GM19193 (cell line): ENCODE measurements around the gene ICOSLG.

Experiments used
- POLR2A ChIP-seq: IDR thresholded peaks from 4 replicates; pipeline ENCODE4 v1.6.1; 2011; ENCODE audit not compliant: insufficient read depth, insufficient read length; ENCODE audit errors: extremely low read depth

The ICOSLG gene

GRCh38 chr21:44255511-44255981 is 14.8 kb upstream of the ICOSLG start:
- TF ChIP-seq POLR2A: no peak

GRCh38 chr21:44253832-44254710 is 13.3 kb upstream of the ICOSLG start:
- no peak for TF ChIP-seq POLR2A

- no peak for TF ChIP-seq POLR2A
Measured at GRCh38 chr21:44199448-44199847, 41.3 kb downstream of the ICOSLG start.
